CD4-positive, alpha-beta T cell (primary cell): ENCODE results near the gene NXNL2. TPM values are rescaled to one million over a fixed set of nuclear protein-coding genes. Genes with fewer than 3 reads are reported as not detected.

Experiments
- ATAC-seq: fragments of 200-7000 bp; cut with Tn5 transposase; one replicate; pipeline ENCODE4 v1.10.0; 2022; ENCODE audit warnings: mild to moderate bottlenecking; ENCODE audit not compliant: poor library complexity
- CTCF ChIA-PET: fragments of 350-600 bp; sonication (Branson Sonifier 250); formaldehyde crosslinking; loops from one replicate; lab custom pipeline; 2021; ENCODE audit warnings: antibody characterized with exemption, inconsistent platforms; lab: Charles Lee
- POLR2A ChIA-PET: fragments of 350-600 bp; sonication (Branson Sonifier 250); formaldehyde crosslinking; loops from one replicate; lab custom pipeline; 2021; ENCODE audit warnings: antibody characterized with exemption, inconsistent platforms; lab: Charles Lee
- DNase-seq, 14 experiments: peaks; one replicate each; pipeline ENCODE4 v3.0.0-alpha.2; 2013 to 2020; ENCODE audit warnings: mixed read lengths in 2 of 14
- H3K27ac ChIP-seq, 2 donors: one replicate each; pipeline versions ENCODE4 v1.5.1 to v1.7.0; 2013; ENCODE audit warnings: low read length in 2 of 2, low read depth in 1 of 2, mild to moderate bottlenecking in 1 of 2
- H3K27me3 ChIP-seq, 2 experiments: 1 replicate in 1 of 2; 2 replicates in 1 of 2; pipeline versions ENCODE4 v1.6.1 to v1.7.0; 2013; ENCODE audit warnings: low read length in 2 of 2, control low read depth in 1 of 2, mild to moderate bottlenecking in 1 of 2, moderate library complexity in 1 of 2; ENCODE audit not compliant: insufficient read depth in 2 of 2, control insufficient read depth in 1 of 2
- H3K36me3 ChIP-seq: one replicate; pipeline ENCODE4 v1.6.1; 2013; ENCODE audit warnings: low read length, control low read depth; ENCODE audit not compliant: insufficient read depth
- H3K4me1 ChIP-seq: one replicate; pipeline ENCODE4 v1.6.1; 2013; ENCODE audit warnings: low read length, control low read depth; ENCODE audit not compliant: insufficient read depth
- H3K4me3 ChIP-seq: one replicate; pipeline ENCODE4 v1.5.1; 2013; ENCODE audit warnings: mild to moderate bottlenecking, low read length, moderate library complexity
- H3K9me3 ChIP-seq, 2 experiments: 1 replicate in 1 of 2; 2 replicates in 1 of 2; pipeline versions ENCODE4 v1.6.1 to v1.7.0; 2013; ENCODE audit warnings: low read length in 2 of 2, mild to moderate bottlenecking in 2 of 2, control low read depth in 1 of 2, moderate library complexity in 1 of 2; ENCODE audit not compliant: control insufficient read depth in 1 of 2, insufficient read depth in 1 of 2
- H3K27ac Mint-ChIP-seq: one replicate; pipeline ENCODE4 v1.8.0; 2020; ENCODE audit warnings: mixed read lengths
- H3K27me3 Mint-ChIP-seq: one replicate; pipeline ENCODE4 v1.8.0; 2021; ENCODE audit warnings: mixed read lengths
- H3K36me3 Mint-ChIP-seq: one replicate; pipeline ENCODE4 v1.8.0; 2021; ENCODE audit warnings: low read depth, mixed read lengths
- H3K4me1 Mint-ChIP-seq: one replicate; pipeline ENCODE4 v1.8.0; 2021; ENCODE audit warnings: low read depth, mixed read lengths
- H3K4me3 Mint-ChIP-seq: one replicate; pipeline ENCODE4 v1.8.0; 2020; ENCODE audit warnings: mild to moderate bottlenecking, mixed read lengths
- H3K9me3 Mint-ChIP-seq: one replicate; pipeline ENCODE4 v1.8.0; 2020; ENCODE audit warnings: mixed read lengths
- intact Hi-C, 2 experiments: fragments of 100-400 bp; cut with DNase I in 1 of 2; cut with micrococcal nuclease in 1 of 2; formaldehyde crosslinking; loops; one replicate each; pipeline versions ENCODE4 v1.15.1 to v1.9.0; 2023 to 2025; cut with DNase I, micrococcal nuclease
- total RNA-seq, 174 experiments: library from RNA in 2 of 174; stranded (reverse) in 2 of 174; gene quantifications; one replicate each; pipeline ENCODE4 v1.2.3 and lab custom pipeline; 2021 to 2026
- TF ChIP-seq, protein P1 (sequence below): fragments of 200-600 bp; IDR thresholded peaks from one replicate; pipeline ENCODE4 v1.8.0; 2022; ENCODE audit warnings: antibody characterized with exemption, mild to moderate bottlenecking

The NXNL2 gene
- total RNA-seq, 2 experiments from 2014 or later, result not detected

DNA sequence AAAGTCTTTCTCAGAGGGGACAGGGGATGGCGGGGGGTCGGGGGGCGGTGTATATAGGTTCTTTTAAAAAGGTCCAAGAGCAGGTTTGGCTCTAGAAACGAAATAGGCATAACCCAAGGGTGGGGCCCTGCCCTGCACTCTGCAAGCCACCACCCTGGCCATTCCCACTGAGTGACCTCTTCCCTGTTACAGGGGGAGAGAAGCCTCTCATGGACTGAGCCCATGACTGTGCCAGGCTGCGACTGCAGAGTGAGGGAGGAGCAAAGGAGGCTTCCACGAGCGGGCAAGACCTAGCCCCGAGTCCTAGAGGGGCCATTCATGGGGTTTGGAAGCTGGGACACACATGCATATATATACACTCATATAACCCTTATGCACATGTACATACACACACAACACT, 10.1 kb upstream of the NXNL2 start:
- Histone ChIP-seq H3K4me1 (no peaks in the 10 kb centered on the region), H3K36me3 (no peaks in the 10 kb centered on the region), H3K9me3 (no peaks in the 10 kb centered on the region), H3K27me3 (peaks cover 0 to 5% of the 10 kb centered on the region in 2 experiments), H3K27ac (no peak overlapping the region), H3K4me3 (no peak overlapping the region)
- no peaks in the 10 kb centered on the region for H3K36me3 Mint-ChIP-seq
- ATAC-seq (no peak), DNase-seq (no peak)
- TF ChIP-seq, protein P1, sequence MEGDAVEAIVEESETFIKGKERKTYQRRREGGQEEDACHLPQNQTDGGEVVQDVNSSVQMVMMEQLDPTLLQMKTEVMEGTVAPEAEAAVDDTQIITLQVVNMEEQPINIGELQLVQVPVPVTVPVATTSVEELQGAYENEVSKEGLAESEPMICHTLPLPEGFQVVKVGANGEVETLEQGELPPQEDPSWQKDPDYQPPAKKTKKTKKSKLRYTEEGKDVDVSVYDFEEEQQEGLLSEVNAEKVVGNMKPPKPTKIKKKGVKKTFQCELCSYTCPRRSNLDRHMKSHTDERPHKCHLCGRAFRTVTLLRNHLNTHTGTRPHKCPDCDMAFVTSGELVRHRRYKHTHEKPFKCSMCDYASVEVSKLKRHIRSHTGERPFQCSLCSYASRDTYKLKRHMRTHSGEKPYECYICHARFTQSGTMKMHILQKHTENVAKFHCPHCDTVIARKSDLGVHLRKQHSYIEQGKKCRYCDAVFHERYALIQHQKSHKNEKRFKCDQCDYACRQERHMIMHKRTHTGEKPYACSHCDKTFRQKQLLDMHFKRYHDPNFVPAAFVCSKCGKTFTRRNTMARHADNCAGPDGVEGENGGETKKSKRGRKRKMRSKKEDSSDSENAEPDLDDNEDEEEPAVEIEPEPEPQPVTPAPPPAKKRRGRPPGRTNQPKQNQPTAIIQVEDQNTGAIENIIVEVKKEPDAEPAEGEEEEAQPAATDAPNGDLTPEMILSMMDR, result no peak
- H3K9me3 Mint-ChIP-seq, result no peaks in the 10 kb centered on the region
- POLR2A ChIA-PET, result no interaction called here
- CTCF ChIA-PET, result no interaction called here
- no peak overlapping the region for H3K4me3 Mint-ChIP-seq
- no peak overlapping the region for H3K27ac Mint-ChIP-seq
- H3K27me3 Mint-ChIP-seq, result peaks cover 4% of the 10 kb centered on the region
- H3K4me1 Mint-ChIP-seq, result no peaks in the 10 kb centered on the region
- intact Hi-C loops, result no loop called here

DNA sequence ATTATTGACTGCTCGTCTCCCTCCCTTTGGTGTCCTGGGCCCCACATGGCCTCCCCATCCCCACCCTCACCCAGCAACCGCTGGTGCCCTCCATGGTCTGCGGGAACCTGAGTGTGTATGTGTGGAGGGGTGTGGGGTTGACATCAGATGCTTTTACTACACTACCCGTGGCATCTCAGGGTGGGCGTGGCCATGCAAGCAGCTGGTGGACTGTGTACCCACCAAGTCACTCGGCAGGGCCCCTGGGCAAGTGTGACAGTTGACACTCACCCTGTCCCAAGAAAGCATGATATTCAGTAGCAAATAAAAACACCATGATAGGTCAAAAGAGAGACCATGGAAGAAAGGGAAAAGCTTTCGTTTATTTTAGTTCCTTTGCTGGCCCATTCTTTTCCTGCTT, 7.4 kb upstream of the NXNL2 start:
- no peak for DNase-seq
- H3K27me3 Mint-ChIP-seq, result peaks cover 4% of the 10 kb centered on the region
- ChIA-PET POLR2A (no interaction called here), CTCF (no interaction called here)
- TF ChIP-seq, protein P1, result no peak
- no peaks in the 10 kb centered on the region for H3K9me3 Mint-ChIP-seq
- peaks cover 7% of the 10 kb centered on the region for H3K4me1 Mint-ChIP-seq
- no peaks in the 10 kb centered on the region for H3K36me3 Mint-ChIP-seq
- no peaks in the 10 kb centered on the region for H3K36me3 ChIP-seq
- no peak overlapping the region for H3K4me3 ChIP-seq
- H3K27ac Mint-ChIP-seq, result no peak overlapping the region
- no peak for ATAC-seq
- H3K4me1 ChIP-seq, result no peaks in the 10 kb centered on the region
- H3K9me3 ChIP-seq, result no peaks in the 10 kb centered on the region
- H3K4me3 Mint-ChIP-seq, result no peak overlapping the region
- H3K27me3 ChIP-seq, result peaks cover 0 to 10% of the 10 kb centered on the region in 2 experiments
- no peak overlapping the region for H3K27ac ChIP-seq
- intact Hi-C loops, result no loop called here

DNA sequence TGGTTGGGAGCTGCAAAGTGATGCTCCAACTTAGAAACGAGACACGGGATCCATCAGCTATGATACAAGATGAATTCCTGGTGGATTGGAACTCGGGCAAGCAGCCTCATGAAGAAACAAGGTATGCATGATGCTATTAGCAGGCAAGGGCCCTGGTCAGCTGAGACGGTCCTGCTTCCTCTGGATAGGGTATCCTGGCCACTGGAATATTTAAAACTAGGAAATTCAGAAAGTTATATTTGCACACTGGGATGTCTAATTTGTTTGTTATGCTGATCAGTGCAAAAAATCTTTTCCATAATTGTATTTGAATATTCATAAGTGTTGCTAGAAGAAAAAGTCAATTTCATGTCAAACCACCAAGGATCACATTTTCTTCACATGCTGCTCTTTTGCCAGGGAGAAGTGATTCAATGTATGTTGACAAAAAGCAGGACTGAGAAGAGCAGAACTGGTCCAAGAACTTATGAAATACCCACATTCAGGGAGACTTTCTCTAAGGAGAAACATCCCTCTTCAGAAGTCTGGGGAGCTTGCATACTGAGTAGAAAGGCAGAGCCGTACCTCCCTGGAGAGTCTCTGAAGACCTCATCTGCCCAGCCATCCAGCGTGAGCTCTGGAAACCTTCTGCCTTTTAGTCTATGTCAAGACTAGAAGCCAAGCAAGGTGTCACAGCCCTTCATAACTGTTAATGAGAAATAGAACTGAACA, 6.7 kb upstream of the NXNL2 start:
- no peak overlapping the region for H3K27ac ChIP-seq
- CTCF ChIA-PET, result no interaction called here
- H3K4me1 ChIP-seq, result no peaks in the 10 kb centered on the region
- H3K9me3 ChIP-seq, result no peaks in the 10 kb centered on the region
- H3K36me3 Mint-ChIP-seq, result no peaks in the 10 kb centered on the region
- intact Hi-C loops, result no loop called here
- POLR2A ChIA-PET, result no interaction called here
- H3K36me3 ChIP-seq, result no peaks in the 10 kb centered on the region
- no peaks in the 10 kb centered on the region for H3K9me3 Mint-ChIP-seq
- H3K27ac Mint-ChIP-seq, result no peak overlapping the region
- ATAC-seq (no peak), DNase-seq (no peak)
- peaks cover 13% of the 10 kb centered on the region for H3K4me1 Mint-ChIP-seq
- peaks cover 6% of the 10 kb centered on the region for H3K27me3 Mint-ChIP-seq
- H3K4me3 ChIP-seq, result no peak overlapping the region
- H3K4me3 Mint-ChIP-seq, result no peak overlapping the region
- H3K27me3 ChIP-seq, result peaks cover 0 to 10% of the 10 kb centered on the region in 2 experiments
- TF ChIP-seq, protein P1, result no peak
